ENCODE data around the gene TMEM240. TPM values are rescaled to one million over a fixed set of nuclear protein-coding genes. Genes with fewer than 3 reads are reported as not detected.
A peak's percentile ranks its signal among the peaks of the same experiment; 100 is the strongest.

The TMEM240 gene
- total and polyA plus RNA-seq, 12 donors = 0.95 to 12.4 (median 4.4) TPM; not detected in 1

DNA sequence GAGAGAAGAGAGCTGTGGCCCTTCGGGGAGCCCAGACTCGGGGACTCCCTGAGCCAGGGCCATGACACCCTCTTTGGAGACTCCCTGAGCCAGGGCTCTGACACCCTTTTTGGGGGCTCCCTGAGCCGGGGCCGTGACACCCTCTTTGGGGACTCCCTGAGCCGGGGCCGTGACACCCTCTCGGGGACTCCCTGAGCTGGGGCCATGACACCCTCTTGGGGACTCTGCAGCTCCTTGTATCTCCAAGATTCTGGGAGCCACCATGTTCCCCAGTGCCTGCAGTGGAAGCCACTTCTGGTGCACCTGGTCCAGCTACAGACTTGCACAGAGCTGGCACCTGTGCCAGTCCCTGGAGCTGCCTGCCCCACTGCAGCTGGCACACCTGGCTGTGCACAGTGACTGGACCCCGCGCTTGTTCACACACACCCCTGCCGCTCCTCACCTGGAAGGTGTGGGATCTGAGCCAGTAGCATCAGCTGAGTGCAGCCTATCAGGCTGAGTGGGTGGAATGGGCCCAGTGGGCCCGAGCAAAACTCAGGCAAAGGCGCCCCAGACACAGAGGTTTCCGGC, 38.0 kb upstream of the TMEM240 start:
- no peak overlapping the region for H3K27ac ChIP-seq
- no peaks in the 10 kb centered on the region for H3K36me3 ChIP-seq (replicated peaks in 1 of 2)
- no peak overlapping the region for H3K4me3 ChIP-seq
- WGBS, 4 donors = 74 to 80% (median 77%) methylated on average over 6 to 13 of the region's 13 CpGs
- intact Hi-C loops (cut with DNase I) = no loop called here
- H3K9me3 ChIP-seq (replicated peaks in 1 of 3) = no peaks in the 10 kb centered on the region
- H3K27me3 ChIP-seq = no peaks in the 10 kb centered on the region
- peaks cover 0 to 11% of the 10 kb centered on the region in 2 donors for H3K4me1 ChIP-seq (replicated peaks in 1 of 2)
- TF ChIP-seq, protein P1, sequence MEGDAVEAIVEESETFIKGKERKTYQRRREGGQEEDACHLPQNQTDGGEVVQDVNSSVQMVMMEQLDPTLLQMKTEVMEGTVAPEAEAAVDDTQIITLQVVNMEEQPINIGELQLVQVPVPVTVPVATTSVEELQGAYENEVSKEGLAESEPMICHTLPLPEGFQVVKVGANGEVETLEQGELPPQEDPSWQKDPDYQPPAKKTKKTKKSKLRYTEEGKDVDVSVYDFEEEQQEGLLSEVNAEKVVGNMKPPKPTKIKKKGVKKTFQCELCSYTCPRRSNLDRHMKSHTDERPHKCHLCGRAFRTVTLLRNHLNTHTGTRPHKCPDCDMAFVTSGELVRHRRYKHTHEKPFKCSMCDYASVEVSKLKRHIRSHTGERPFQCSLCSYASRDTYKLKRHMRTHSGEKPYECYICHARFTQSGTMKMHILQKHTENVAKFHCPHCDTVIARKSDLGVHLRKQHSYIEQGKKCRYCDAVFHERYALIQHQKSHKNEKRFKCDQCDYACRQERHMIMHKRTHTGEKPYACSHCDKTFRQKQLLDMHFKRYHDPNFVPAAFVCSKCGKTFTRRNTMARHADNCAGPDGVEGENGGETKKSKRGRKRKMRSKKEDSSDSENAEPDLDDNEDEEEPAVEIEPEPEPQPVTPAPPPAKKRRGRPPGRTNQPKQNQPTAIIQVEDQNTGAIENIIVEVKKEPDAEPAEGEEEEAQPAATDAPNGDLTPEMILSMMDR (IDR thresholded peaks at IDR 0.05) = no peak
- TF ChIP-seq POLR2A (IDR thresholded peaks at IDR 0.05) = no peak
- no peak for DNase-seq

GRCh38 chr1:1577367-1578011, 37.1 kb upstream of the TMEM240 start:
- H3K36me3 ChIP-seq (replicated peaks in 1 of 2) = no peaks in the 10 kb centered on the region
- no peak overlapping the region for H3K27ac ChIP-seq
- intact Hi-C loops (cut with DNase I) = no loop called here
- H3K9me3 ChIP-seq (replicated peaks in 1 of 3) = no peaks in the 10 kb centered on the region
- H3K4me1 ChIP-seq (replicated peaks in 1 of 2) = peaks cover 0 to 18% of the 10 kb centered on the region in 2 donors
- H3K4me3 ChIP-seq = no peak overlapping the region
- WGBS, 4 donors = 33 to 41% (median 39%) methylated on average over 4 to 10 of the region's 10 CpGs
- no peak for TF ChIP-seq POLR2A (IDR thresholded peaks at IDR 0.05)
- TF ChIP-seq, protein P1 (IDR thresholded peaks at IDR 0.05) = no peak
- no peak for DNase-seq
- no peaks in the 10 kb centered on the region for H3K27me3 ChIP-seq

DNA sequence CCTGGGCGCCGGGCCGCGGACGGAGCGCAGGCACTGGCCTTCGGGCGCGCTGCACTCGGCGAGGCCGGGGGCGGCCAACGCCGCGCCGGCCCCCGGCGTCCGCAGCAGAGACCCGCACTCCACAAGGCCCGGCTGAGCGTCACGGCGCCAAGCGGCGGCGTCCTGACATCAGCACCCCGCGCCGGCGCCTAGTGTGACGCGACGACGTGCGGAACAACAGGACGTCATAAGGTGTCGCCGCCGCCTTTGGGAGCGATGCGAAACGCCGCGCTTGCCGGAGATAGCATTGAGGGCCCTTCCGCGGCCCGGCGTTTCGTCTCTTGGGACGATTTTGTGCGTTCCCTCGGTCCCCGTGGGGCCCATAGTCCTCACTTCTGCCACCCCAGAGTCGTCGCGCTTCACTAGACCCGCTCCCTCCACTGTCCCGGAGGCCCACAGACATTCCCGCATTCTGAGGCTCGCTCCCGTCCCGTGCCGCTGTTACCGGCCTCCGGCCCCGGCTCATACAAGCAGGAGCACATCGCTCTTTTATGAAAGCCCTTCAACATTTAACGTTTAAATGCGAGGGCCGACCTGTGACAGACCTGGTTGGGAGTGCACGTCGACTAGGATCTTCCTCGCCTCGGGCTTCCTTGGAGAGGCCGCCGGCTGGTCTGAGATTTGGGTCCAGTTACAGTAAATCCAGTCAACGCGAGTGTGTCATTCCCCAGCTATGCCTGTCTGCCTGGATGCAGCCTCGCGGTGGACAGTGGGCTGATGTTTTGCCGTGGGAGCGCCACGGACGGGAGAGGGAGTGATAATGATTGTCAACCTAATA, 34.5 kb upstream of the TMEM240 start, which contains the start of gene SSU72:
SSU72 (minus strand) TSS at position 143 of the 817 bp plus-strand sequence. CDS start 306 bp downstream, outside the sequence.
- TF ChIP-seq, protein P1 (IDR thresholded peaks at IDR 0.05) = peak in 1 of 6 experiments; percentile 4
- peak; percentile 94 to 97 for TF ChIP-seq POLR2A (IDR thresholded peaks at IDR 0.05)
- peaks cover 0 to 27% of the 10 kb centered on the region in 2 donors for H3K4me1 ChIP-seq (replicated peaks in 1 of 2)
- 0 to 2% (median 1%) methylated on average over 8 to 87 of the region's 87 CpGs for WGBS, 4 donors
- DNase-seq = peak; percentile 92 to 97 (median 96)
- H3K36me3 ChIP-seq (replicated peaks in 1 of 2) = peaks cover 0 to 4% of the 10 kb centered on the region in 2 donors
- H3K4me3 ChIP-seq = peak within 1 kb of the TSS; percentile 83 to 97 (median 94)
- no peaks in the 10 kb centered on the region for H3K9me3 ChIP-seq (replicated peaks in 1 of 3)
- H3K27me3 ChIP-seq = no peaks in the 10 kb centered on the region
- H3K27ac ChIP-seq = peak within 1 kb of the TSS; percentile 97 to 99 (median 99)
- intact Hi-C loops (cut with DNase I) = no loop called here

Data from adrenal gland (tissue), 12 donors.